ENCODE measurements around the gene BRSK2. TPM values are rescaled to one million over a fixed set of nuclear protein-coding genes. Genes with fewer than 3 reads are reported as not detected.

BRSK2 gene
- total RNA-seq, 1 donor from 2014 or later, result 4.0 TPM

- Mint-ChIP-seq H3K4me1 (ENCODE audit: unreplicated experiment) (no peaks in the 10 kb centered on the region), H3K4me3 (ENCODE audit: unreplicated experiment) (no peak overlapping the region), H3K36me3 (ENCODE audit: low read depth, unreplicated experiment) (peaks cover 2% of the 10 kb centered on the region), H3K9me3 (ENCODE audit: unreplicated experiment) (no peaks in the 10 kb centered on the region), H3K27me3 (ENCODE audit: unreplicated experiment) (peaks cover 3% of the 10 kb centered on the region), H3K27ac (ENCODE audit: unreplicated experiment) (no peak overlapping the region)
- no peak for DNase-seq (ENCODE audit: low spot score)
- TF ChIP-seq CTCF (IDR thresholded peaks at IDR 0.05; ENCODE audit: unreplicated experiment), result no peak
These were observed 70.8 kb downstream of the BRSK2 start for GRCh38 chr11:1460396-1460985.

- DNase-seq (ENCODE audit: low spot score), result no peak
- Mint-ChIP-seq H3K9me3 (ENCODE audit: unreplicated experiment) (no peaks in the 10 kb centered on the region), H3K27me3 (ENCODE audit: unreplicated experiment) (peaks cover 4% of the 10 kb centered on the region), H3K27ac (ENCODE audit: unreplicated experiment) (peak overlapping the region; percentile 57), H3K4me1 (ENCODE audit: unreplicated experiment) (no peaks in the 10 kb centered on the region), H3K4me3 (ENCODE audit: unreplicated experiment) (no peak overlapping the region), H3K36me3 (ENCODE audit: low read depth, unreplicated experiment) (peaks cover 6% of the 10 kb centered on the region)
- TF ChIP-seq CTCF (IDR thresholded peaks at IDR 0.05; ENCODE audit: unreplicated experiment), result no peak
These were observed 71.5 kb downstream of the BRSK2 start for GRCh38 chr11:1460986-1461825.

GRCh38 chr11:1461826-1462697 lies 72.3 kb downstream of the BRSK2 start:
- no peak for DNase-seq (ENCODE audit: low spot score)
- H3K27me3 Mint-ChIP-seq (ENCODE audit: unreplicated experiment), result peaks cover 4% of the 10 kb centered on the region
- H3K4me1 Mint-ChIP-seq (ENCODE audit: unreplicated experiment), result no peaks in the 10 kb centered on the region
- no peaks in the 10 kb centered on the region for H3K9me3 Mint-ChIP-seq (ENCODE audit: unreplicated experiment)
- peaks cover 6% of the 10 kb centered on the region for H3K36me3 Mint-ChIP-seq (ENCODE audit: low read depth, unreplicated experiment)
- no peak for TF ChIP-seq CTCF (IDR thresholded peaks at IDR 0.05; ENCODE audit: unreplicated experiment)
- H3K27ac Mint-ChIP-seq (ENCODE audit: unreplicated experiment), result peak overlapping the region; percentile 57
- no peak overlapping the region for H3K4me3 Mint-ChIP-seq (ENCODE audit: unreplicated experiment)

GRCh38 chr11:1462698-1462975 lies 72.9 kb downstream of the BRSK2 start:
- DNase-seq (ENCODE audit: low spot score), result no peak
- no peak for TF ChIP-seq CTCF (IDR thresholded peaks at IDR 0.05; ENCODE audit: unreplicated experiment)
- Mint-ChIP-seq H3K4me3 (ENCODE audit: unreplicated experiment) (no peak overlapping the region), H3K36me3 (ENCODE audit: low read depth, unreplicated experiment) (peaks cover 6% of the 10 kb centered on the region), H3K27me3 (ENCODE audit: unreplicated experiment) (peaks cover 9% of the 10 kb centered on the region), H3K9me3 (ENCODE audit: unreplicated experiment) (no peaks in the 10 kb centered on the region), H3K27ac (ENCODE audit: unreplicated experiment) (no peak overlapping the region), H3K4me1 (ENCODE audit: unreplicated experiment) (peaks cover 3% of the 10 kb centered on the region)
